Kidney (tissue), 14 donors: ENCODE data around the gene SLC50A1. TPM values are rescaled to one million over a fixed set of nuclear protein-coding genes. Genes with fewer than 3 reads are reported as not detected.

Experiments
- DNase-seq, 5 donors: peaks; one replicate each; pipeline ENCODE4 v3.0.0-alpha.2; 2013 to 2020
- FAIRE-seq: peaks from 2 replicates; lab custom pipeline; 2012; peaks lifted over from hg19 to GRCh38; lab: Jason Lieb, UNC
- H3K27ac ChIP-seq, 2 donors: one replicate each; pipeline ENCODE4 v1.7.0; 2013; ENCODE audit warnings: low read depth in 2 of 2, low read length in 2 of 2, inconsistent platforms in 1 of 2
- H3K27me3 ChIP-seq: one replicate; pipeline ENCODE4 v1.7.1; 2013; ENCODE audit warnings: low read length, inconsistent platforms; ENCODE audit not compliant: control insufficient read depth, insufficient read depth
- H3K36me3 ChIP-seq, 3 donors: one replicate each; pipeline versions ENCODE4 v1.7.0 to v1.7.1; 2013; ENCODE audit warnings: low read length in 3 of 3, control low read depth in 1 of 3, inconsistent platforms in 1 of 3; ENCODE audit not compliant: insufficient read depth in 3 of 3, control insufficient read depth in 2 of 3
- H3K4me1 ChIP-seq, 3 donors: one replicate each; pipeline versions ENCODE4 v1.7.0 to v1.7.1; 2013; ENCODE audit warnings: low read length in 3 of 3, inconsistent platforms in 1 of 3, low read depth in 1 of 3; ENCODE audit not compliant: control insufficient read depth in 2 of 3, insufficient read depth in 2 of 3
- H3K4me3 ChIP-seq, 3 donors: one replicate each; pipeline versions ENCODE4 v1.7.0 to v1.8.1; 2013; ENCODE audit warnings: low read length in 3 of 3, control low read depth in 1 of 3, inconsistent platforms in 1 of 3
- H3K9ac ChIP-seq, 3 donors: one replicate each; pipeline versions ENCODE4 v1.7.0 to v1.7.1; 2013; ENCODE audit warnings: low read length in 3 of 3, control low read depth in 1 of 3, inconsistent platforms in 1 of 3
- H3K9me3 ChIP-seq, 3 donors: one replicate each; pipeline versions ENCODE4 v1.7.0 to v1.7.1; 2013; ENCODE audit warnings: low read length in 3 of 3, control low read depth in 1 of 3, inconsistent platforms in 1 of 3; ENCODE audit not compliant: control insufficient read depth in 2 of 3, insufficient read depth in 1 of 3
- intact Hi-C: fragments of 100-400 bp; cut with DNase I; formaldehyde crosslinking; loops from one replicate; pipeline ENCODE4 v1.11.1; 2022
- polyA plus RNA-seq: library from polyadenylated mRNA; stranded (reverse); fragments of 350-450 nt; fragmentation: Illumina TruSeq; extraction: RNeasy Lipid Tissue Mini Kit (QIAGEN cat#74804); gene quantifications from one replicate; pipeline ENCODE4 v1.2.3, GENCODE V29; 2014; ENCODE audit warnings: low read depth, low replicate concordance; ENCODE audit not compliant: insufficient read depth
- total RNA-seq: library from RNA; stranded (reverse); fragmentation: NEBNext Ultra II Directional; extraction: Animal tissue kit (Norgen Biotek cat#: 25700); gene quantifications from one replicate; pipeline ENCODE4 v1.2.1, GENCODE V29; 2021
- TF ChIP-seq, protein P1 (sequence below): IDR thresholded peaks from 3 replicates; pipeline ENCODE4 v1.5.1; 2012; ENCODE audit warnings: mild to moderate bottlenecking, moderate library complexity, borderline replicate concordance; ENCODE audit not compliant: insufficient read depth; ENCODE audit errors: extremely low read depth
- donor health status: control.
- donor health status: control.
- donor health status: control.
- donor health status: control.
- donor health status: control.
- donor health status: DM: yes; HTN: yes; CAD: no.
- donor health status: Normal renal cell carcinoma (clear cell type).

Gene SLC50A1
- total and polyA plus RNA-seq, 2 donors from 2014 or later, result 34.8 to 61.8 TPM

DNA sequence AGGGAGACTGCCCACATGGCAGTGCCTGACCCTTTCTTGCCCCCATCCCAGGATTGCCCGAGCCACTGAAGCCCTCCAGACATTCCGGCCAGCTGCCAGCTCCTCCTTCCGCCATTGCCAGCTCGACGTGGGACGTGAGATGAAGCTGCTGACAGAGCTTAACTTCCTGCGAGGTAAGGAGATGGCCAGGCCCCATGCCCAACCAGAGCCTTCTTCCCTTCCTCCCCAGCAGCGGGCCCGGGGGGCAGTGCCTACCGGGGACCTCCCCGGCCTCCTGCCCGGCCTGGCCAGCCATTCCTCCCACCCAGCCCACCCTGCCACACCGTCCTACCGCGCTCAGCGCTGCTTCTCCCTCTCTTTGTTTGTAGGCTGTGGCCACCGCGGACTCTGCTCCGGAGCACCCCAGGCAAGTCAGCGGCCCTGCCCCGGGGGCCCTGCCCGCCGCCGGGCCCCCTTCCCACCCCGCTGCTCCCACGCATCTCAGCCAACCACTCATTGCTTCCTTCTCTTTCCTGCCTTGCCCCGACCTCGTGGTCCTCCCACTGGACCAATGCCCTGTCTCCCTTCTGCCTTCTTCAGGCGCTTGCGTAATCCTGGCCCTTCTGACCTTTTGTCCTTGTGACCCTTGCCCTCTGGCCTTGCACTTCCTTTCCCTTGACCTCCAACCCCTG lies 42.9 kb downstream of the SLC50A1 start:
- no peaks in the 10 kb centered on the region for H3K27me3 ChIP-seq
- TF ChIP-seq, protein P1, sequence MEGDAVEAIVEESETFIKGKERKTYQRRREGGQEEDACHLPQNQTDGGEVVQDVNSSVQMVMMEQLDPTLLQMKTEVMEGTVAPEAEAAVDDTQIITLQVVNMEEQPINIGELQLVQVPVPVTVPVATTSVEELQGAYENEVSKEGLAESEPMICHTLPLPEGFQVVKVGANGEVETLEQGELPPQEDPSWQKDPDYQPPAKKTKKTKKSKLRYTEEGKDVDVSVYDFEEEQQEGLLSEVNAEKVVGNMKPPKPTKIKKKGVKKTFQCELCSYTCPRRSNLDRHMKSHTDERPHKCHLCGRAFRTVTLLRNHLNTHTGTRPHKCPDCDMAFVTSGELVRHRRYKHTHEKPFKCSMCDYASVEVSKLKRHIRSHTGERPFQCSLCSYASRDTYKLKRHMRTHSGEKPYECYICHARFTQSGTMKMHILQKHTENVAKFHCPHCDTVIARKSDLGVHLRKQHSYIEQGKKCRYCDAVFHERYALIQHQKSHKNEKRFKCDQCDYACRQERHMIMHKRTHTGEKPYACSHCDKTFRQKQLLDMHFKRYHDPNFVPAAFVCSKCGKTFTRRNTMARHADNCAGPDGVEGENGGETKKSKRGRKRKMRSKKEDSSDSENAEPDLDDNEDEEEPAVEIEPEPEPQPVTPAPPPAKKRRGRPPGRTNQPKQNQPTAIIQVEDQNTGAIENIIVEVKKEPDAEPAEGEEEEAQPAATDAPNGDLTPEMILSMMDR, result no peak
- intact Hi-C loops, result loop anchor here (10.0 kb wide), 1 partner anchor 46 kb away; no protein-coding TSS in a partner anchor
- H3K36me3 ChIP-seq, result no peaks in the 10 kb centered on the region
- no peak overlapping the region for H3K4me3 ChIP-seq
- DNase-seq (peak in 2 of 5 donors; percentile 57 to 79), FAIRE-seq (no peak)
- no peaks in the 10 kb centered on the region for H3K9me3 ChIP-seq
- H3K4me1 ChIP-seq, result peaks cover 0 to 11% (median 7%) of the 10 kb centered on the region in 3 donors
- no peak overlapping the region for H3K9ac ChIP-seq
- H3K27ac ChIP-seq, result no peak overlapping the region

DNA sequence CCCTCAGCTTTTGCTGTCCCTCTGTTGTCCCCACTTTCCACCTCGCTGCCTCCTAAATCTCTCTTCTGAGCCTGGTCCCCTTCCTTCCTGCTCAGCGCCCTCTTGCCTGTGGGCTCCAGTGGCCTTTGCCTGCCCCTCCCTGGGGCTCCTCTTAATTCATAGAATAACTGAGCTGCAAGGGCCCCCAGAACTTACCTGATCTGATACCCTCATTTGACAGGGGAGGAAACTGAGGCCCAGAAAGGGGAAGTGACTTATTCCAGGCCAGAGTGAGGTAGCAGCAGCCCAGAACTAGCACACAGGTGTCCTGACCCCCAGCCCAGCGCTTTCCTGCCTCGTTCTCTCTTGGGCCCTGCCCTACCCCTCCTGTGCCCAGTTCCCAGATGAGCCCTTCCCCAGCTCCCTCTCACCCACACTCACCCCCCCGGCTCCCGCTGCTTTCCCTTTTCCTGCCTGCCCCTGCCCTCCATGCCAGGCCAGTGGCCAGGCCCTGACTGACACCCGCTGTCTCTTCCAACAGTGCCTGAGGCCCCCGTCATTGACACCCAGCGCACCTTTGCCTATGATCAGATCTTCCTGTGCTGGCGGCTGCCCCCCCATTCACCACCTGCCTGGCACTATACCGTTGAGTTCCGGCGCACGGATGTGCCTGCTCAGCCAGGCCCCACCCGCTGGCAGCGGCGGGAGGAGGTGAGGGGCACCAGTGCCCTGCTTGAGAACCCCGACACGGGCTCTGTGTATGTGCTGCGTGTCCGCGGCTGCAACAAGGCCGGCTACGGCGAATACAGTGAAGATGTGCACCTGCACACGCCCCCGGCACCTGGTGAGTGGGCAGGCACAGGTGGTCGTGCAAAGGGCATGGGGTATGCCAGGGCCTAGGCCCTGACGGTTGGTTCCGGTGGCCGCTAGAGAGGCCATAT lies 43.7 kb downstream of the SLC50A1 start:
- Histone ChIP-seq H3K4me3 (no peak overlapping the region), H3K9me3 (no peaks in the 10 kb centered on the region), H3K27ac (no peak overlapping the region), H3K4me1 (peaks cover 0 to 11% (median 7%) of the 10 kb centered on the region in 3 donors), H3K36me3 (no peaks in the 10 kb centered on the region), H3K9ac (no peak overlapping the region), H3K27me3 (no peaks in the 10 kb centered on the region)
- intact Hi-C loops, result loop anchor here (10.0 kb wide), 1 partner anchor 45 kb away; no protein-coding TSS in a partner anchor
- FAIRE-seq, result no peak
- peak in 2 of 5 donors; percentile 50 to 78 for DNase-seq
- TF ChIP-seq, protein P1, result no peak

DNA sequence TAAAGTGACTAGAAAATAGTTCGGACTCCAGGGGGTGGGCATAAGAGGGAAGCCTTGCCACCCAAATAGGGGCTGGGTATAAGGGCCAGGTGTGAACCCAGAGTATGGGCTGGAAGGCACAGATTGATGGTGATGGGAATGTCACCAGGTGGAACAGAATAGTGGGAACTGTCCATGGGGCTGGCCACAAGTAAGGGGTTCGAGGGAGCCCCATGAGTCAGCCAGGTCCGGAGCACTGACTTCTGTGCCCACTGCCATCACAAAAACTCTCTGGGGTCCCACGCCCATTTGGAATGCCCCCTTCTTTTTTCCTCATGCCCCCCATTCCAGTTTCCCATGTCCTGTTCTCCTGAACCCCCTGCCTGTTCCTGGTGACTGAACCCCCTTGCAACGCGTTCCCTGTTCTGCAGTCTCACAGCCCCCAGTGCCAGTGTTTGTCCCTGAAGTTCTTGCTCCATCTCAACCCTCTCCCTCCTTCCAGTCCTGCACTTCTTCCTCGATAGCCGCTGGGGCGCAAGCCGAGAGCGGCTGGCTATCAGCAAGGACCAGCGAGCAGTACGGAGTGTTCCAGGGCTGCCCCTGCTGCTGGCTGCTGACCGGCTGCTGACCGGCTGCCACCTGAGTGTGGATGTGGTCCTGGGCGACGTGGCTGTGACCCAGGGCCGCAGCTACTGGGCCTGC lies 45.9 kb downstream of the SLC50A1 start:
- Histone ChIP-seq H3K36me3 (no peaks in the 10 kb centered on the region), H3K27ac (no peak overlapping the region), H3K4me3 (no peak overlapping the region), H3K4me1 (peaks cover 0 to 25% (median 13%) of the 10 kb centered on the region in 3 donors), H3K9ac (no peak overlapping the region), H3K9me3 (no peaks in the 10 kb centered on the region), H3K27me3 (no peaks in the 10 kb centered on the region)
- DNase-seq (peak in 2 of 5 donors; percentile 32 to 33), FAIRE-seq (no peak)
- TF ChIP-seq, protein P1, result no peak
- intact Hi-C loops, result no loop called here
